Lower leg skin (tissue), 4 donors: ENCODE data around the gene NCMAP. TPM values are rescaled to one million over a fixed set of nuclear protein-coding genes. Genes with fewer than 3 reads are reported as not detected.

Experiments
- DNase-seq, 2 donors: peaks; one replicate each; pipeline ENCODE4 v3.0.0-alpha.2; 2019; ENCODE audit warnings: low spot score in 2 of 2
- H3K4me3 ChIP-seq: fragments of 200-600 bp; sonication (generic); 2 replicates; pipeline ENCODE4 v1.5.1; 2017; ENCODE audit warnings: mild to moderate bottlenecking, low read depth; ENCODE audit not compliant: poor library complexity, severe bottlenecking
- POLR2A ChIP-seq, 2 donors: fragments of 450-650 bp; IDR thresholded peaks; one replicate each; pipeline ENCODE4 v1.6.1; 2016 to 2017; ENCODE audit warnings: antibody characterized with exemption in 2 of 2, mild to moderate bottlenecking in 1 of 2, moderate library complexity in 1 of 2
- WGBS, 2 donors: methylation state at CpG; one replicate each; pipeline ENCODE4 v1.1.5; 2018; 5-methylcytosine and 5-hydroxymethylcytosine counted together
- intact Hi-C: fragments of 100-400 bp; cut with DNase I; formaldehyde crosslinking; loops from one replicate; pipeline ENCODE4 v1.15.0; 2023; ENCODE audit warnings: low total_unique reads
- total RNA-seq, 4 donors: library from RNA; depleted of rRNA; stranded (reverse); fragments of >200 nt; gene quantifications; one replicate each; pipeline ENCODE4 v1.1.0, GENCODE V29; 2016
- TF ChIP-seq, protein P1 (sequence below), 3 donors: fragments of 450-650 bp; IDR thresholded peaks; one replicate each; pipeline ENCODE4 v1.5.1; 2016; ENCODE audit warnings: antibody characterized with exemption in 3 of 3, mild to moderate bottlenecking in 3 of 3, moderate library complexity in 2 of 3

NCMAP gene
- total RNA-seq, 4 donors from 2014 or later: 0.21 to 1.3 (median 0.60) TPM

DNA sequence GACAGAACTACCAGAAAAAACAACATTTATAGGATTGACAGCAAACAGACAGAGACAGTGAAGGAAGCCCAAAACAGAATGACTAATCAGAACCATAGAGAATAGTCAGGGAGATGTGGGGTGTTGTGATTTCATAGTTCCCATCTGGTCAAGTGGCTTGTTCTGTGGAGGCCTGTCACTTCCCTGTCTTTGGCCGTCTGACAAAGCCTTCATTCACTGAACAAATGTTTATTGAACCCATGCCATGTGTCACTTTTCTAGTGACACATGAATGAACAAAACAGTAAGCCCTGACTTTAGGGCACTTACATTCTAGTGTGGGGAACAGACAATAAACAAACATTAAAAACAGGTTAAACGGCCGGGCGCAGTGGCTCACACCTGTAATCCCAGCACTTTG, 84.0 kb downstream of the NCMAP start:
- DNase-seq: no peak
- TF ChIP-seq, protein P1, sequence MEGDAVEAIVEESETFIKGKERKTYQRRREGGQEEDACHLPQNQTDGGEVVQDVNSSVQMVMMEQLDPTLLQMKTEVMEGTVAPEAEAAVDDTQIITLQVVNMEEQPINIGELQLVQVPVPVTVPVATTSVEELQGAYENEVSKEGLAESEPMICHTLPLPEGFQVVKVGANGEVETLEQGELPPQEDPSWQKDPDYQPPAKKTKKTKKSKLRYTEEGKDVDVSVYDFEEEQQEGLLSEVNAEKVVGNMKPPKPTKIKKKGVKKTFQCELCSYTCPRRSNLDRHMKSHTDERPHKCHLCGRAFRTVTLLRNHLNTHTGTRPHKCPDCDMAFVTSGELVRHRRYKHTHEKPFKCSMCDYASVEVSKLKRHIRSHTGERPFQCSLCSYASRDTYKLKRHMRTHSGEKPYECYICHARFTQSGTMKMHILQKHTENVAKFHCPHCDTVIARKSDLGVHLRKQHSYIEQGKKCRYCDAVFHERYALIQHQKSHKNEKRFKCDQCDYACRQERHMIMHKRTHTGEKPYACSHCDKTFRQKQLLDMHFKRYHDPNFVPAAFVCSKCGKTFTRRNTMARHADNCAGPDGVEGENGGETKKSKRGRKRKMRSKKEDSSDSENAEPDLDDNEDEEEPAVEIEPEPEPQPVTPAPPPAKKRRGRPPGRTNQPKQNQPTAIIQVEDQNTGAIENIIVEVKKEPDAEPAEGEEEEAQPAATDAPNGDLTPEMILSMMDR (IDR thresholded peaks at IDR 0.05): no peak
- TF ChIP-seq POLR2A (IDR thresholded peaks at IDR 0.05): no peak
- H3K4me3 ChIP-seq: no peak overlapping the region
- 61 to 62% methylated on average over 4 of the region's 4 CpGs for WGBS, 2 donors
- intact Hi-C loops: loop anchor here (5.0 kb wide), 1 partner anchor 438 kb away; no protein-coding TSS in a partner anchor

DNA sequence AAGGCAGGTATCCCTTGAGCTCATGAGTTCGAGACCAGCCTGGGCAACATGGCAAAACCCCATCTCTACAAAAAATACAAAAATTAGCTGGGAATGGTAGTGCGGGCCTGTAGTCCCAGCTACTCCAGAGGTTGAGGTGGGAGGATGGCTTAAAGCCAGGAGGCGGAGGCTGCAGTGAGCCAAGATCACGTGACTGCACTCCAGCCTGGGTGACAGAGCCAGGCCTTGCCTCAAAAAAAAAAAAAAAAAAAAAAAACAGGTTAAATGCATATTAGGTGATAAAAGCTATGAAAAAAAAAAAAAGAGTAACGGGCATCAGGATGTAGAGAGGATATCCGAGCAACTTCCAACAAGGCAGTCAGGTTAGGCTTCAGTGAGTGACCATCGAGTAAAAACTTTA, 84.4 kb downstream of the NCMAP start:
- intact Hi-C loops: no loop called here
- WGBS, 2 donors: 71 to 74% methylated on average over 7 of the region's 7 CpGs
- TF ChIP-seq, protein P1 (IDR thresholded peaks at IDR 0.05): no peak
- no peak for TF ChIP-seq POLR2A (IDR thresholded peaks at IDR 0.05)
- no peak for DNase-seq
- H3K4me3 ChIP-seq: no peak overlapping the region

DNA sequence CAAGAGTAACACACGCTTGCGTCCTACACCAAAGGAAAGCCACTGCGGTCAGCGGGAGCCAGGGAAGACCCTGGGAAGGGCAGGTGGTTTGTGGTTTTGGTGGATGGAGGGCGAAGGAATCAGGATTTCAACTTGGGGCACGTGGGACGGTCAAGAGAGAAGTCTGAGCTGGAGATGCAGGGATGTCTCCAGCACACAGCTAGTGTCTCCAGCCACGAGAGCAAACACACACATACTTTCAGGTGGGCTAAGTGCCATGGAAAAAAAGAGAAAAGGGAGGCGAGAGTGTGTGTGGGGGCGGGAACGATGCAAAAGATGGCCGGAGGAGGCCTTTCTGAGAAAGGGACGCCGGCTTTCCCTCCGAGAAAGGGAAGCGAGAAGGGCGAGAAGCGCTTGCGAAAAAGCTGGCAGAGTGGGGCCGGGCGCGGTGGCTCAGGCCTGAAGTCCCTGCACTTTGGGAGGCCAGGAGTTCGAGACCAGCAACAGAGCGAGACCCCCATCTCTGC, 85.8 kb downstream of the NCMAP start:
- 21 to 28% methylated on average over 24 of the region's 24 CpGs for WGBS, 2 donors
- peak; percentile 26 to 90 for DNase-seq
- peak overlapping the region; percentile 70 for H3K4me3 ChIP-seq
- intact Hi-C loops: no loop called here
- TF ChIP-seq, protein P1 (IDR thresholded peaks at IDR 0.05): no peak
- TF ChIP-seq POLR2A (IDR thresholded peaks at IDR 0.05): no peak

DNA sequence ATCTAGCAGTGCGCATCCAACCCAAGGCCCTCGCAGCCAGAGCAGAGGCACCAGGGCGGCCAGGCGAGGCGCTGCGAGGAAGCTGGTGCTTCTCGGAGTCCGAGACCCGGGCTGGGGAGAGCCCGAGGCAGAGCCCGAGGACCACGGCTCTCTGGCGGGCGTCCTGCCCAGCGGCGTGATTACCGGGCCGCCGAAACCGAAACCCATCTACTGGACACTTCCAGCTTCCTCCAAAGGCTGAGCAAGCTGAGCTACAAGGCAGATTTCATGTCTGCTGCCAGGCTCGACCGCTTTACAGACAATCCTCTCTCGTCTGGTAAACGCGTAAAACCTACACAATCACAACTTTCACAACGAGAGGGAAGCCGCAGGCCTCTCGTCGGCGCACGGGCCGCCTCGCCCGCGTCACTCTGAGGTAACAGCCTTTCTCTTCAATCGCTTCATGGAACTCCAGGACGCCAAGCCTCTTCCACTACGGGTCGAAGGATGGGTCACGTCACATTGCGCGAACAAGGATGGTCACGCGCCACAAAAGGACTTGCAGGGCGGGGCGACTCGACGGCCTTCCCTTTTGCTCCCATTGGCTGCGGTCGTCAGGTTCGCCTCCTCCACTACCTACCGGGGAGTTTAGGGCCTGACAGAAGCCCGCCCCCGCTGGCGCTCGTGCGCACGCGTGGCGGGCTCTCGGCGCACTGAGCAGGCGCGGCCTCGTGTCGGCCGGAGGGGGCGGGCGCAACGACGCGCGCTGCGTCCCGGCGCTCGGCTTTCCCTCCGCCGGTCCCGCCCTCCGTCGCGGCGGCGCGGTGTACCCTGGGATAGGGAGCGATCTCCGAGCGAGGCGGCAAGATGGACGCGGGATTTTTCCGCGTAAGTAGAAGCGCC, 86.8 kb downstream of the NCMAP start, which contains the start of gene SRRM1:
SRRM1 (plus strand) TSS at position 822 of the 882 bp plus-strand sequence; CDS start at position 847, 25 bp downstream.
- 0% methylated on average over 50 to 68 of the region's 95 CpGs for WGBS, 2 donors
- peak; percentile 100 for DNase-seq
- intact Hi-C loops: no loop called here
- TF ChIP-seq, protein P1 (IDR thresholded peaks at IDR 0.05): no peak
- TF ChIP-seq POLR2A (IDR thresholded peaks at IDR 0.05): peak in 1 of 2 donors; percentile 99
- peak within 1 kb of the TSS; percentile 79 for H3K4me3 ChIP-seq

DNA sequence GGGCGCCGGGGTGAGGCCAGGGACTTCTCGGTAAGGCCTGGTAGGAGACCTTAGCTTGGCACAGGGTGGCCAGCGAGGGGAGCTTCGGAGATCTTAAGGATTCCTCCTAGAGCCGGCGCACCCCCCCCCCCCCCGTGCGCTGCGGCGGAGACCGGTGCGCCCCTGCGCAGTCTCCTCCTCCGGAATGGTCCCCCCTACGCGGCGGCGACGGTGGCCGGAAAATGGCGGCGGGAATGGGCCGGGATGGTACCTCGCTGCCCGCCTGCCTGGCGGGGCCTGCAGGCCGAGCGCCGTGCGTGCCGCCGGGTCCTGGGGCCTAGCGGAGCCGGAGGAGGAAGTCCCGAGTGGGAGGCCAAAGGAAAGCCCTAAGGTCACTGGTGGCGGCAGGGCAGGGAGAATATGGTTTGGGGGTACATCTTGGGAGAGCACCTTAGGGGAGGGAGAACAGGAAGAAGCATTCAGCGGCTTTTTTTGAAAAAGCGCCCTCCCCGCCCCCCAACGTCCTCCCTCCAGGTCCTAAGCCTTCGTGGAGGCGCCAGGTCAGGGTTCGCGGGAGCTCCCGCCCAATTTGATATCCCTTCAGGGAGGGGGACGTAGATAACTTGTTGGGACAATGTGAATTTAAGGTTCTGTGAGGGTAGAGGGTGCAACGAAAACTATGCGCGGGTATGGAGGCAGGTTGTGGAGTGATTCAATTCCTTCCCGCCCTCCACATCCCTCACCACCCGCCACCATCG, 87.6 kb downstream of the NCMAP start:
- no peak for TF ChIP-seq POLR2A (IDR thresholded peaks at IDR 0.05)
- TF ChIP-seq, protein P1 (IDR thresholded peaks at IDR 0.05): no peak
- intact Hi-C loops: no loop called here
- peak overlapping the region; percentile 79 for H3K4me3 ChIP-seq
- DNase-seq: peak; percentile 29 to 88
- 0% methylated on average over 29 to 40 of the region's 53 CpGs for WGBS, 2 donors
